HL-60 (cell line): ENCODE measurements around the gene BRD8.

Experiments
- DNase-seq, 2 experiments: peaks; one replicate each; pipeline ENCODE4 v3.0.0-alpha.2; 2010 to 2020; ENCODE audit warnings: low read depth in 1 of 2, low spot score in 1 of 2
- H3K27ac ChIP-seq: fragments of 250-450 bp; sonication (Bioruptor Pico); replicated peaks from 2 replicates; pipeline ENCODE4 v1.5.1; 2020; ENCODE audit warnings: mild to moderate bottlenecking, moderate library complexity
- H3K27me3 ChIP-seq: fragments of 250-450 bp; sonication (Bioruptor Pico); 2 replicates; pipeline ENCODE4 v1.5.1; 2021; ENCODE audit warnings: mild to moderate bottlenecking, moderate library complexity; ENCODE audit not compliant: insufficient read depth, poor library complexity, severe bottlenecking
- H3K4me3 ChIP-seq: replicated peaks from 2 replicates; pipeline ENCODE4 v1.5.1; 2011; ENCODE audit warnings: mild to moderate bottlenecking, control low read depth, low read length; ENCODE audit not compliant: insufficient read depth
- CTCF ChIP-seq: IDR thresholded peaks from one replicate; pipeline ENCODE4 v1.5.1; 2011; ENCODE audit warnings: low read length, control low read depth, inconsistent platforms; ENCODE audit not compliant: insufficient read depth
- GABPA ChIP-seq: IDR thresholded peaks from 2 replicates; pipeline ENCODE4 v1.6.1; 2012; ENCODE audit warnings: low read depth
- POLR2AphosphoS5 ChIP-seq: IDR thresholded peaks from 2 replicates; pipeline ENCODE4 v1.6.1; 2012; ENCODE audit warnings: low read depth
- SPI1 ChIP-seq: IDR thresholded peaks from 2 replicates; pipeline ENCODE4 v1.6.1; 2012; ENCODE audit warnings: low read depth, mild to moderate bottlenecking, borderline replicate concordance
- TF ChIP-seq, protein P1 (sequence below): IDR thresholded peaks from 2 replicates; pipeline ENCODE4 v1.6.1; 2012; ENCODE audit warnings: low read depth; ENCODE audit not compliant: insufficient replicate concordance

The BRD8 gene

DNA sequence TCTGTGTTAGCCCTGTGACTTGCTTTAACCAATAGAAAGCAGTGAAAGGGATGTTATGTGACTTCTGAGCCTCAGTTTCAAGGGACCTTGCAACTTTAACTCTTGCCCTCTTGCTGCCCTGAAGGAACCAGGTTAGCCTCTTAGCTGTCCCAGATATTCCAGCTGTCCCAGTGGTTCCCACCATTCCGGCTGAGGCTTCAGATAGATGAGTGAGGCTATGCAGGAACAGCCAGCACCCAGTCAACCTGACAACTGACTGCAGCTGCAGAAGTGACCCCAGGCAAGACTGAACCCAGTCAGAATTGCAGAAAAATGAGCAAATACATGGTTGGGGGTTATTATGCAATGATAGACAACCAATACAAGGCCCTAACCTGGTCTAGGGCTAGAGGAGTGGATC, 45.1 kb upstream of the BRD8 start:
- no peaks in the 10 kb centered on the region for H3K27me3 ChIP-seq
- no peak overlapping the region for H3K4me3 ChIP-seq
- TF ChIP-seq SPI1 (no peak), CTCF (no peak), GABPA (no peak), POLR2AphosphoS5 (no peak)
- TF ChIP-seq, protein P1, sequence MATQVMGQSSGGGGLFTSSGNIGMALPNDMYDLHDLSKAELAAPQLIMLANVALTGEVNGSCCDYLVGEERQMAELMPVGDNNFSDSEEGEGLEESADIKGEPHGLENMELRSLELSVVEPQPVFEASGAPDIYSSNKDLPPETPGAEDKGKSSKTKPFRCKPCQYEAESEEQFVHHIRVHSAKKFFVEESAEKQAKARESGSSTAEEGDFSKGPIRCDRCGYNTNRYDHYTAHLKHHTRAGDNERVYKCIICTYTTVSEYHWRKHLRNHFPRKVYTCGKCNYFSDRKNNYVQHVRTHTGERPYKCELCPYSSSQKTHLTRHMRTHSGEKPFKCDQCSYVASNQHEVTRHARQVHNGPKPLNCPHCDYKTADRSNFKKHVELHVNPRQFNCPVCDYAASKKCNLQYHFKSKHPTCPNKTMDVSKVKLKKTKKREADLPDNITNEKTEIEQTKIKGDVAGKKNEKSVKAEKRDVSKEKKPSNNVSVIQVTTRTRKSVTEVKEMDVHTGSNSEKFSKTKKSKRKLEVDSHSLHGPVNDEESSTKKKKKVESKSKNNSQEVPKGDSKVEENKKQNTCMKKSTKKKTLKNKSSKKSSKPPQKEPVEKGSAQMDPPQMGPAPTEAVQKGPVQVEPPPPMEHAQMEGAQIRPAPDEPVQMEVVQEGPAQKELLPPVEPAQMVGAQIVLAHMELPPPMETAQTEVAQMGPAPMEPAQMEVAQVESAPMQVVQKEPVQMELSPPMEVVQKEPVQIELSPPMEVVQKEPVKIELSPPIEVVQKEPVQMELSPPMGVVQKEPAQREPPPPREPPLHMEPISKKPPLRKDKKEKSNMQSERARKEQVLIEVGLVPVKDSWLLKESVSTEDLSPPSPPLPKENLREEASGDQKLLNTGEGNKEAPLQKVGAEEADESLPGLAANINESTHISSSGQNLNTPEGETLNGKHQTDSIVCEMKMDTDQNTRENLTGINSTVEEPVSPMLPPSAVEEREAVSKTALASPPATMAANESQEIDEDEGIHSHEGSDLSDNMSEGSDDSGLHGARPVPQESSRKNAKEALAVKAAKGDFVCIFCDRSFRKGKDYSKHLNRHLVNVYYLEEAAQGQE: no peak
- no peak overlapping the region for H3K27ac ChIP-seq
- DNase-seq: no peak

DNA sequence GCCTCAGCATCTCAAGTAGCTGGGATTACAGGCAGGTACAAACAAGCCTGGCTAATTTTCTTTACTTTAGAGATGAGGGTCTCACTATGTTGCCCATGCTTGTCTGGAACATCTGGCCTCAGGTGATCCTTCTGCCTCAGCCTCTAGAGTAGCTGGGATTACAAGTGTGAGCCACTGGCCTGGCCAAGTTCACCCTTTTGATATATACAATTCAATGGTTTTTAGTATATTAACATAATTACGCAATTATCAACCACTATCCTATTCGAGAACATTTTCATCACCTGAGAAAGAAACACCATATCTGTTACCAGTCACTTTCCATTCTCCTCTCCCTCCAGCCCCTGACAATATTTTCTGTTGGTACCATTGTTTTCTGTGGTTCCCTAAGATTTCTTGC, 38.4 kb upstream of the BRD8 start:
- no peak overlapping the region for H3K4me3 ChIP-seq
- no peak for DNase-seq
- H3K27ac ChIP-seq: no peak overlapping the region
- TF ChIP-seq POLR2AphosphoS5 (no peak), SPI1 (no peak), GABPA (no peak), CTCF (no peak)
- TF ChIP-seq, protein P1: no peak
- H3K27me3 ChIP-seq: no peaks in the 10 kb centered on the region

DNA sequence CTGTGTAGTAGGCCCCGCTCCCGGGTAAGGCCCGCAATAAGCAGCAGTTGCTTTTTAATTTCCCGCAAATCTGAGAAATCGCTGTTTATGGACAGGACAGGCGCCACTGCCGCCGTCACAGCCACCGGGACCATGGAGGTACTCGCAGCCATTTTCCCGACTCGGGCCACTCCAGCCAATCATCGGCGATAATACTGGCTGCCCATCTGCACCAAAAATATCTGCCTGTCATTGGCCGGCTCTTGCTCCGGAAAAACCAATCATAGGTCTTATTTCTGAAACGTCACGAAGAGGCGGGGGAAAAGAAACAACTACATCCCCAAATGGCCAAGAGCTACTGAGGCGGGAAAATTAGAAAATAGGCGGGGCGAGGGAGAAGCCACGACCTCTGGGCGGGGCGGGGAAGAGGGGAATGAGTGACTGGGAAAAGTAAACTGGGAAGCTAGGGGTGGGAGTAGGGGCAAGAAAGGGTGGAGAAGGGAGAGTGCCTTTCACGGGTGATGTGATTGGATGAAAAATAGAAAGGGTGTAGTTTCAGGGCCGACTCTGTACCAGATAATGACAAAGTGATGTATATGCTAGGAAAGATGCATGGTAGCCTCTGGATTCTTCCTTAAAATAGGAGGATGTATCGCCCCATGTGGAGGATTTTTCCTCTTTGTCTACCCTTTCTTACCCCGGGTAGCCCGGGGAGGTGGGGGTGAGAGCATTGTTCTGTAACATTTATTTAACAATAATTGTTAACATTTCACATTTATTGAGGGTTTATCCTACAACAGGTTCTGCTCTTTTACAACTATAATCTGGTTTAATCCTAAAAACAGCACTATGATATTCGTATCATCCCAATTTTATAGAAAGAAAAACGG, 35.0 kb upstream of the BRD8 start, which contains the start of gene CDC23:
TSS of gene CDC23 (minus strand) at position 163 of the 869 bp plus-strand sequence. CDS start at position 152, 11 bp downstream.
- H3K4me3 ChIP-seq: peak within 1 kb of the TSS; percentile 65
- peak within 1 kb of the TSS; percentile 72 for H3K27ac ChIP-seq
- peak; percentile 50; the same call in 1 of the 2 replicates for TF ChIP-seq POLR2AphosphoS5
- TF ChIP-seq CTCF: no peak
- H3K27me3 ChIP-seq: no peaks in the 10 kb centered on the region
- DNase-seq: peak; percentile 79 to 92

DNA sequence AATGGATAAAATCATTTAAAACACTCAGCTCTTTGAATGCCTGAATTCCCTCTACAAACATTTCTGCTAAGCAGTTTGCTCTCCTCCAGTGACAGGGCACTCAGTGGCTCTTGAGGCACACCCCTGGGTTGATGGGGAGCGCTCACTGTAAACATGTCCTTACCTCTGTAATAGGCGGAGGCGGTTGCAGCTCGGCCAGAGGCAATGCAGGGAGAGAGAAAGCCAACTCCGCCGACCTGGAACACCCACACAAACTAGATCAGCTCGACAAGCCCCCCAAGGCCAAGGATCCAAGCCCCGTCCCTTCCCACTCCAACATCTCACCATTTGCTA, 34.4 kb upstream of the BRD8 start:
- peak overlapping the region; percentile 65 for H3K4me3 ChIP-seq
- TF ChIP-seq SPI1 (no peak), GABPA (no peak), CTCF (no peak), POLR2AphosphoS5 (no peak)
- TF ChIP-seq, protein P1: no peak
- peak overlapping the region; percentile 72 for H3K27ac ChIP-seq
- H3K27me3 ChIP-seq: no peaks in the 10 kb centered on the region
- no peak for DNase-seq
